ENCODE results near the gene FOXK1. TPM values are rescaled to one million over a fixed set of nuclear protein-coding genes. Genes with fewer than 3 reads are reported as not detected.
"Not testable (repeated sequence)": the region's sequence is repeated elsewhere in the genome, so short reads cannot be mapped to it uniquely, and the experiment has no call there.

Gene FOXK1
- total RNA-seq, 1 experiment from 2014 or later: 63.4 TPM

GRCh38 chr7:4784799-4785198 is 102.7 kb downstream of the FOXK1 start:
- DNase-seq (ENCODE audit: low spot score): no peak

GRCh38 chr7:4785371-4785770 is 103.3 kb downstream of the FOXK1 start:
- no peak for DNase-seq (ENCODE audit: low spot score)

DNA sequence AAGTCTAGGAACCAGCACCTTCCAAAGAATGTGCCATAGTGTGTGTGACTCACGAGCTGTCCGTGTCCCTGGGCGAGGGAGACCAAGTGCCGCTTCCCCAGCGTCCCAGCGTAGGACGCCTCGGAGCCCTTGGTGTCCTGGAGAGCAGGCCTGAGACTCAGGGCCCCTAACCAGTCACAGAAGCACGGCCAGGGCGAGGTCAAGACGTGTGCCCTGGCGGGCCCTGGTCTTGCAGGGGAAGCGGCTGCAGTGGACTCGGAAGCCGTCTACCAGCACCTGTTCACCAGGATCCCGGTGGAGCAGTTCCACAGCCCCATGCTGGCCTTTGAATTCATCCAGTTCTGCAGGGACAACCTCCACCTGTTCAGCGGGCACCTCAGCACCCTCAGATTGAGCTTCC is 103.9 kb downstream of the FOXK1 start:
- no peak for DNase-seq (ENCODE audit: low spot score)

- DNase-seq (ENCODE audit: low spot score): no peak
Observed at GRCh38 chr7:4787541-4787940, 105.4 kb downstream of the FOXK1 start.

GRCh38 chr7:4787947-4788626 is 106.0 kb downstream of the FOXK1 start:
- DNase-seq (ENCODE audit: low spot score): no peak

GRCh38 chr7:4788627-4789189 is 106.6 kb downstream of the FOXK1 start:
- no peak for DNase-seq (ENCODE audit: low spot score)

GRCh38 chr7:4789194-4790077 is 107.3 kb downstream of the FOXK1 start:
- DNase-seq (ENCODE audit: low spot score): no peak

- no peak for DNase-seq (ENCODE audit: low spot score)
Observed at GRCh38 chr7:4790078-4790465, 108.0 kb downstream of the FOXK1 start.

- no peak for DNase-seq (ENCODE audit: low spot score)
Observed at GRCh38 chr7:4790516-4790991, 108.5 kb downstream of the FOXK1 start.

- DNase-seq (ENCODE audit: low spot score): no peak
Observed at GRCh38 chr7:4791101-4791737, 109.1 kb downstream of the FOXK1 start.

- peak; percentile 16 for DNase-seq (ENCODE audit: low spot score)
Observed at GRCh38 chr7:4791738-4792536, 109.8 kb downstream of the FOXK1 start.

GRCh38 chr7:4792537-4793126 is 110.5 kb downstream of the FOXK1 start:
- no peak for DNase-seq (ENCODE audit: low spot score)

DNA sequence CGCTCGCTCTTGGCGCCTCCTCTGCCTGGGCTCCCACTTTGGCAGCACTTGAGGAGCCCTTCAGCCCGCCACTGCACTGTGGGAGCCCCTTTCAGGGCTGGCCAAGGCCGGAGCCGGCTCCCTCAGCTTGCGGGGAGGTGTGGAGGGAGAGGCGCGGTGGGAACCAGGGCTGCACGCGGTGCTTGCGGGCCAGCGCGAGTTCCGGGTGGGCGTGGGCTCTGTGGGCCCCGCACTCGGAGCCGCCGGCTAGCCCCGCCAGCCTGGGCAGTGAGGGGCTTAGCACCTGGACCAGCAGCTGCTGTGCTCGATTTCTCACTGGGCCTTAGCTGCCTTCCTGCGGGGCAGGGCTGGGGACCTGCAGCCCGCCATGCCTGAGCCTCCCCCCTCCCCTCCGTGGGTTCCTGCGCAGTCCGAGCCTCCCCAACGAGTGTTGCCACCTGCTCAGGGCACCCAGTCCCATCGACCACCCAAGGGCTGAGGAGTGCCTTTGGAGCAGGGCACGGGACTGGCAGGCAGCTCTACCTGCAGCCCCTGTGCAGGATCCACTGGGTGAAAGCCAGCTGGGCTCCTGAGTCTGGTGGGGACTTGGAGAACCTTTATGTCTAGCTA is 111.4 kb downstream of the FOXK1 start:
- DNase-seq (ENCODE audit: low spot score): not testable (repeated sequence)

DNA sequence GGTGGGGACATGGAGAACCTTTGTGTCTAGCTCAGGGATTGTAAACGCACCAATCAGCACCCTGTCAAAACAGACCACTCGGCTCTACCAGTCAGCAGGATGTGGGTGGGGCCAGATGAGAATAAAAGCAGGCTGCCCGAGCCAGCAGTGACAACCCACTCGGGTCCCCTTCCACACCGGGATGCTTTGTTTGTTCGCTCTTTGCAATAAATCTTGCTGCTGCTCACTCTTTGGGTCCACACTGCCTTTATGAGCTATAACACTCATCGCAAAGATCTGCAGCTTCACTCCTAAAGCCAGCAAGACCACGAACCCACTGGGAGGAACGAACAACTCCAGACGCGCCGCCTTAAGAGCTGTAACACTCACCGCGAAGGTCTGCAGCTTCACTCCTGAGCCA is 112.1 kb downstream of the FOXK1 start:
- DNase-seq (ENCODE audit: low spot score): not testable (repeated sequence)

GRCh38 chr7:4794591-4795350 is 112.7 kb downstream of the FOXK1 start:
- no peak for DNase-seq (ENCODE audit: low spot score)

DNA sequence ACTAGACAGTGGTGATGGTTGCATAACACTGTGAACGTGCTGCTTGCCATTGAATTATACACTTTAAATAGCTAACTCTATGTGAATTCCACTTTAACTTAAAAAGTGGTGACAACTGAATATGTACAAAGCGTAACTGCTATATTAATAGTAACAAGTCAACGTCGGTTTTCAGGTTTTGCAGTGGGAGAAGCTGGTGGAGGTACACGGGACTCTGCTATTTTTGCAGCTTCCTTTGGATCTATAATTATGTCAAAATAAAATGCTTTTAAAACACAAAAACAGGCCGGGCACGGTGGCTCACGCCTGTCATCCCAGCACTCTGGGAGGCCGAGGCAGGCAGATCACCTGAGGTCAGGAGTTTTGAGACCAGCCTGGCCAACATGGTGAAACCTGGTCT is 114.4 kb downstream of the FOXK1 start:
- DNase-seq (ENCODE audit: low spot score): no peak

GRCh38 chr7:4797858-4798705 is 116.0 kb downstream of the FOXK1 start:
- peak; percentile 32 for DNase-seq (ENCODE audit: low spot score)

DNA sequence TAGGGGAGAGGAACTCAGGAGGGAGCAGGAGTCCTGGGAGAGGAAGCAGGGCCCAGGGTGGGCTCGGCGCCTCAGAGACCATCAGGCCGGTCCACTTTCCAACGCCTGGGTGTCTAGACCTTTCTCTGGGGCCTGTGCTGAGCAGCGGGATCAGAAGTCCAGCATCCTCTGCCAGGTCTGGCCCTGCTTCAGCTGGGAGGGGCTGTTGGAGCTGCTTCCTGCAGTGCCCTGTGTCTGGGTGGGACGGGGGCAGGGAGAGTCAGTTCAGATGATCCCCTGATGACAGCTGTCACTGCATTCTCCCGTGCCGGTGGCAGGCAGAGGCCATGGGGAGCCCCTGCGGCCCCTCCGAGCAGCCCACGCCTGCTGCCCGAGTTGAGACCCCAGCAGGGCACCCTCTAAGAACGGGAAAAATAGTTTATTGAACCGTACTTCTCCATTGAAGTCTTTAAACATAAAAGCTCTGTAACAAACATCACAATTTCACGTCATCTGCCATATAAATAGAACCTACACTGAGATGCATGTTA is 116.7 kb downstream of the FOXK1 start:
- no peak for DNase-seq (ENCODE audit: low spot score)

Measured in HT-29 (cell line).